ENCODE data around the gene MDH2.
"Not testable (repeated sequence)": the region's sequence is repeated elsewhere in the genome, so short reads cannot be mapped to it uniquely, and the experiment has no call there.

MDH2 gene

DNA sequence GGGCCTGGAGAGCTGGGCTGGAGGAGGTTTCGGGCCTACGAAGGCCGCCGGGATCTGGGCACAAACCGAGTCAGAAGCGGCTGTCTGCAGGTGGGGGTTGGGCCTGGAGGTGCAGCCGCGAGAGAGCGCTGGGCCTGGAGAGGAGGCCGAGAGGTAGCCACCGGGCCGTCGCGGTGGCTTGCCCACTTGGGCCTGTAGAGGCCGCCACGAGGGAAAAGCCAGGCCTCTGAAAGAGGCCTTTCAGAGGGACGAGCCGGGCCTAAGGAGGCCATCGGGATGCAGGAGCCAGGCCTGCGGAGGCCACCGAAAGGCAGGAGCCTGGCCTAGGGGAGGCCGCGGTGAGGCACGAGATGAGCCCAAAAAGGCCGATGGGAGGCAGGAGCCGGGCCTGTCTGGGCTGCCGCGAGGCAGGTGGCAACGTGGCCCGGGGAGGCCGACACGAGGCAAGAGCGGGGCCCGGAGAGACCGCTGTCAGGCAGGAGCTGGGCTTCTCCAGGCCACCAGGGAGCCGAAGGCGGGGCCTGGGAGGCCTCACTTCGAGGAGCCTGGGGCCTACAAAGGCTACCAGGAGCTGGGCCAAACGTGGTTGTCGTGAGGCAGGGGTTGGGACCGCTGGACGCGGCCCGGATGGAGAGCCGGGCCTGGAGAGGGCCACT is 25.6 kb downstream of the MDH2 start:
- no peak for DNase-seq

- no peak for DNase-seq
Observed at GRCh38 chr7:76074306-76074971, 26.5 kb downstream of the MDH2 start.

DNA sequence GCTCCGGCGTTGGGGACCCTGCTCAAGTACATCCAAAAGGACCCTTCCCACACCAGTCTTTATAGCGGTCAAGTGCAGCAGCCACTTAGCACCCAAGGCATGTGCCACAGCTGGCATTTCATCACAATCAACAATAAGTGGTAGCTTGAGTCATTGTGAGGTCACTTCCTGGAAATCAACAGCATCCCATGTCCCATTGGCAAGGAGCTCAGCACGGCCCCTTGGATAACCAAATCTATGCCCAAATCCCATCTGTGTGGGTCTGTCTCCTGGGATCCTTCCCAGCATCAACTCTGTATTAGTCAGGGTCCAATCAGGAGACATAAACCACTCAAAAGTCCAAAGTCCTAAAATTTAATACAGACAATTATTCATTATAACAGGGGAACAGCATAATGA is 27.1 kb downstream of the MDH2 start:
- DNase-seq, result no peak

GRCh38 chr7:76076995-76077394 is 29.1 kb downstream of the MDH2 start:
- DNase-seq, result no peak

GRCh38 chr7:76077435-76077834 is 29.5 kb downstream of the MDH2 start:
- DNase-seq, result no peak

GRCh38 chr7:76080204-76080603 is 32.3 kb downstream of the MDH2 start:
- DNase-seq, result no peak

- DNase-seq, result not testable (repeated sequence)
Observed at GRCh38 chr7:76084115-76084514, 36.2 kb downstream of the MDH2 start.

DNA sequence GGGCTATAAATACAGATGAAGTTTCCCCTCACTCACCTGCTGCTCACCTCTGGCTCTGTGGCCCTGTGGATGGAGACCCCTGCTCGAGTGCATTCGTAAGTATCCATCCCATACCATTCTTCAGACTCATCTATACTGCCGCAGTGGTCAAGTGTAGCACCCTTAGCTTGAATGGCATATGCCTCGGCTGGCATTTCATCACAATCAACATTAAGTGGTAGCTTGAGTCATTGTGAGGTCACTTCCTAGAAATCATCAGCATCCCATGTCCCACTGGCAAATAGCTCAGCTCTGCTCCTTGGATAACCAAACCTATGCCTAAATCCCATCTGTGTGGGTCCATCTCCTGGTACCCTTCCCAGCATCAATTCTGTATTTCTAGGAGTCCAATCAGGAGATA is 38.2 kb downstream of the MDH2 start:
- DNase-seq, result no peak

DNA sequence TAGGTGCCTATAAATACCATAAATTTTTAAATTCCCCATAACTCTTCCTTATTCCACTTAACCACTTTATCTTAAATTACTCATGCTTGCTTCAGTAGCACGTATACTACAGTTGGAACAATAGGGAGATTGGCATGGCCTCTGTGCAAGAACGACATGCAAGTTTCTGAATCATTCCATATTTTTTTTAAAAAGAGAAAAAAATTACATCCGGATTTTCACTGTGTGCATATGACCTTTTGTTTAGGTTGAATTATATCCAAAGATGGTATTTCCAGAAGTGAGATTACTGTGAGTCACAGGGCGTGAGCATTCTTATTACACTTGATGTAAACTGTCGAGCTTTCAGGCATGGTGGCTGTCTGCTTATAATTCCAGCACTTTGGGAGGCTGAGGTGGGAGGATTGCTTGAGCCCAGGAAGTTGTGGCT is 39.5 kb downstream of the MDH2 start:
- DNase-seq, result not testable (repeated sequence)

DNA sequence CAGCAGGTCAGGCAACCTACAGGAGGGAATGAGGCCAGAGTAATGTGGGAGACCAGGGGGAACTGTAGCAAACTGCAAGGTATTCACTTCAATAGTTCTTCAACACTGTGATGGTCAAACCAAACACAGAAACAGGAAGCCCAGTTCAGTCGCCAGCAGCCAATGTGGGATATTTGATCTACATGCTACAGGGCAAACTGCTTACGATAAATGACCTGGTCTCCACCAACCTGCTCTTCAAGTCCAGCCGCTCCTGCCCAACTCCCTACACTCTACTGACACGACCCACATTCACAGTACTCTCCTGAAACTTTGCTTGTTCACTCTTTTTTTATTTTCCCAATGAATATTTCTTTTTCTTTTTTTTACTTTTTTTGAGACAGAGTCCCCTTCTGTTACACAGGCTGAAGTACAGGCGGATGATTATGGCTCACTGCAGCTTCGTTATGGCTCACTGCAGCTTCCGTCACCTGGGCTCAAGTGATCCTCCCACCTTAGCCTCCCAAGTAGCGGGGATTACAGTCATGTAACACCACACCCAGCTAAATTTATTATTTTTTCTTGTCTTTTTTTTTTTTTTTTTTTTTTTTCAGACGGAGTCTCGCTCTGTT is 42.1 kb downstream of the MDH2 start:
- no peak for DNase-seq

DNA sequence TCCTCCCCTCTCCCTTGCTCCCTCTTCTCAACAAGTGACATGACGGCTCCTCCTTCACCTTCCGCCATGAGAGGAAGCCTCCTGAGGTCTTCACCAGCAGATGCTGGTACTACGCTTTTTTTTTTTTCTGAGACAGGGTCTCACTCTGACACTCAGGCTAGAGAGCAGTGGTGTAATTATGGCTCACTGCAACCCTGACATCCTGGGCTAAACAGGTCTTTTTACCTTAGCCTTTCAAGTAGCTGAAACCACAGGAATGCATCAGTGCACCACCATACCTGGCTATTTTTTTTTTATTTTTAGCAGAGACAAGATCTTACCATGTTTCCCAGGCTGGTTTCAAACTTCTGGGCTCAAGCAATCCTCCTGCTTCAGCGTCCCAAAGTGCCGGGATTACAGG is 43.6 kb downstream of the MDH2 start:
- DNase-seq, result no peak

GRCh38 chr7:76093531-76093930 is 45.6 kb downstream of the MDH2 start:
- DNase-seq, result not testable (repeated sequence)

GRCh38 chr7:76094326-76094725 is 46.4 kb downstream of the MDH2 start:
- DNase-seq, result not testable (repeated sequence)

- no peak for DNase-seq
Observed at GRCh38 chr7:76095908-76096307, 48.0 kb downstream of the MDH2 start.

- not testable (repeated sequence) for DNase-seq
Observed at GRCh38 chr7:76101693-76102437, 54.0 kb downstream of the MDH2 start.

- DNase-seq, result not testable (repeated sequence)
Observed at GRCh38 chr7:76103788-76104187, 55.9 kb downstream of the MDH2 start.

DNA sequence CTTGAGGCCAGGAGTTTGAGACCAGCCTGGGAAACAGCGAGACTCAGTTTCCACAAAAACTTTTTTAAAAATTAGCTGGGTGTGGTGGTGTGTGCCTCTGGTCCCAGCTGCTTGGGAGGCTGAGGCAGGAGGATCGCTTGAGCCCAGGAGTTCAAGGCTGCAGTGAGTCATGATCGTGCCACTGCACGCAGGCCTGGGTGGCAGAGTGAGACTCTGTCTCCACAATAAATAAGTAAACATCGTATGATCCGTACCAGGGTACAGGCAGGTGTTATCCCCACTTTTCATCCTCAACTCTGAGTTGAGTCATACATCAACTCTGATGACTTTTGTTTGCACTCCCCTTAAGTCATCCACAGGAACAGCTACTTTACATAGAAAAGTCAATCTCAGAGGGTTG is 58.2 kb downstream of the MDH2 start:
- not testable (repeated sequence) for DNase-seq

DNA sequence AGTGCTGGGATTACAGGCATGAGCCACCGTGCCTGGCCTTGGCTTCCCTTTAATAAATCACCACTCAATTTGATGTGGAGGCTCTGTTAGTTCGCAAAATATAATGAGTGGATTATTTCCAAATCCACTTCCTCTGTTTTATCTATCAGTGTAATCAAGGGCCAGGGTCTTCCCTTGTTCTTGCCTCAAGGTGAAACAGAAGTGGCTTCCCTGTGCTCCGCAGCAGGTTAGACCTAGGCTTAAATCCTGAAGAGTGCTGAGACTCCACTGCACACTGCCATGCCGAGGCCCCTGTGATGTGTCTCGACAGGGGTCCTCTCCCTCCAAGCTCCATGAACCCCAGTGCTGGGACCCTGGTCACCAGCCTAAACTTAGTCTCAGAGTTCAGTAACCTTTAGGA is 59.0 kb downstream of the MDH2 start:
- no peak for DNase-seq

GRCh38 chr7:76108540-76109233 is 60.8 kb downstream of the MDH2 start:
- DNase-seq, result no peak

DNA sequence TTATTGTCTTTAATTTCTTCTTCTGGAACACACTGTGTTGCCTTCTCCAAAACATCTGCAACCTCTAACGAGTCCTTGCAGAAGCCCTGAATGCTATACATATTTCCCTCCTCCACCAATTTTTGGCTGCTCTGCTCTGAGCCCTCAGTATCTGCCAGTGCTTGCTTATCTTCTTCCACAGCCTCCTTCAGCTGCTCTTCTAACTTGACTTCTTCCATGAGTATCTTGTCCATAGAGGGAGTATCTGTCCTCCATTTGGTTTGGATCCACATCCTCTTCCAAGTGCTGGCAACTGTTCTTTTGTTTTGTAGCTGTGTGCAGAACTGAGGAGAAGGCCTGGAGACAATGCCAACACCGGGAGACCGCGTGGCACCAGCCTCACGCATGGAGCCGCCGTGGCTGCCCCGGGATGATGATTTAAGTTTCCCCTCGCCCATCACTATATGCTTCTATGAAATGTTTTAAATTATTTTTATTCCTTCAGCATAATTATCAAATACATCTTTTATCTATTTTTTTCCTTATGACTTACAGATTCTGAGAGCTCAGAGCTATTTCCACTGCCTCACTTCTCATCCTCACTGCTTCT is 65.2 kb downstream of the MDH2 start:
- not testable (repeated sequence) for DNase-seq

GRCh38 chr7:76114742-76115141 is 66.8 kb downstream of the MDH2 start:
- DNase-seq, result not testable (repeated sequence)
